ENCODE results near the gene TMX2. TPM values are rescaled to one million over a fixed set of nuclear protein-coding genes. Genes with fewer than 3 reads are reported as not detected.

Gene TMX2
- total and polyA plus RNA-seq, 10 of the 15 experiments (the other 5 are each of a cell fraction or from before 2014, with no cell fraction given), result 64.3 to 134 (median 91.6) TPM

DNA sequence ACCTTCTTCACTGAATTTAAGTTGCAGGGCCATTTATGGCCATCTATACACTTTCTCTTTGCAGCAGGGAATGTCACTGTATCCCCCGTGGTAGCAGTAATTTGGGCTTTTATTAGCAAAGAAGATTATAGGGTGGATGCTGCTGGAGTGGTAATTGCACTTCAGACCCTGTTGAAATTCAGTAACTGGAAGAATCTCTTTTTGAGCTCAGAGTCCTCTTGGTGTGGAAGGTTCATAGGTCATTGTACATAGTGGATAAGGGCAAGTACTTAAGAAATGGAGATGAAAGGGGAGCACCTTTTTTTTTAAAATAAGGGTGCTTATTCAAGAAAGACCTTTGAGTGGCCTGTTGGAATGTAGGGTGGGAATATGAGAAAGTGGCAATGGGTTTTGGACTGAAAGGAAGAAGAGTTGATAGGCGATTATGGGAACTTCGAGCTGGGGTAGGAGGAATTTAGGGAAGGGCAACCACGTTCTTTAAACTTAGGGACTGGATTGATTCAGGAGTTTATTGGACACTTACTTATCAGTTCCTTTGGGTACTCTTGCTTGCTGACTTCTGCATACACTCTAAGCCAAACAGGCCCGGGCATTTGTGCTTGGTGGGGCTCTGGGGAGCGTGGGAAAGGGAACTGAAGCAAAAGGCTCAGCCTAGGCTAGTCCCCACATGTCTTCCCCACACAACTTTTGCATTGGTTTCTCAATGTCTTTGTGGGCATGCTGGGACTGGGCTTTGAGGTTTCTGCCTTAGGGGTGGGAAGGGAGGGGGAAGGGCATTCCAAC is 75.7 kb downstream of the TMX2 start (continued):
- TF ChIP-seq, protein P1, sequence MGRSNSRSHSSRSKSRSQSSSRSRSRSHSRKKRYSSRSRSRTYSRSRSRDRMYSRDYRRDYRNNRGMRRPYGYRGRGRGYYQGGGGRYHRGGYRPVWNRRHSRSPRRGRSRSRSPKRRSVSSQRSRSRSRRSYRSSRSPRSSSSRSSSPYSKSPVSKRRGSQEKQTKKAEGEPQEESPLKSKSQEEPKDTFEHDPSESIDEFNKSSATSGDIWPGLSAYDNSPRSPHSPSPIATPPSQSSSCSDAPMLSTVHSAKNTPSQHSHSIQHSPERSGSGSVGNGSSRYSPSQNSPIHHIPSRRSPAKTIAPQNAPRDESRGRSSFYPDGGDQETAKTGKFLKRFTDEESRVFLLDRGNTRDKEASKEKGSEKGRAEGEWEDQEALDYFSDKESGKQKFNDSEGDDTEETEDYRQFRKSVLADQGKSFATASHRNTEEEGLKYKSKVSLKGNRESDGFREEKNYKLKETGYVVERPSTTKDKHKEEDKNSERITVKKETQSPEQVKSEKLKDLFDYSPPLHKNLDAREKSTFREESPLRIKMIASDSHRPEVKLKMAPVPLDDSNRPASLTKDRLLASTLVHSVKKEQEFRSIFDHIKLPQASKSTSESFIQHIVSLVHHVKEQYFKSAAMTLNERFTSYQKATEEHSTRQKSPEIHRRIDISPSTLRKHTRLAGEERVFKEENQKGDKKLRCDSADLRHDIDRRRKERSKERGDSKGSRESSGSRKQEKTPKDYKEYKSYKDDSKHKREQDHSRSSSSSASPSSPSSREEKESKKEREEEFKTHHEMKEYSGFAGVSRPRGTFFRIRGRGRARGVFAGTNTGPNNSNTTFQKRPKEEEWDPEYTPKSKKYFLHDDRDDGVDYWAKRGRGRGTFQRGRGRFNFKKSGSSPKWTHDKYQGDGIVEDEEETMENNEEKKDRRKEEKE (IDR thresholded peaks at IDR 0.05), result no peak
- TF ChIP-seq, protein P2, sequence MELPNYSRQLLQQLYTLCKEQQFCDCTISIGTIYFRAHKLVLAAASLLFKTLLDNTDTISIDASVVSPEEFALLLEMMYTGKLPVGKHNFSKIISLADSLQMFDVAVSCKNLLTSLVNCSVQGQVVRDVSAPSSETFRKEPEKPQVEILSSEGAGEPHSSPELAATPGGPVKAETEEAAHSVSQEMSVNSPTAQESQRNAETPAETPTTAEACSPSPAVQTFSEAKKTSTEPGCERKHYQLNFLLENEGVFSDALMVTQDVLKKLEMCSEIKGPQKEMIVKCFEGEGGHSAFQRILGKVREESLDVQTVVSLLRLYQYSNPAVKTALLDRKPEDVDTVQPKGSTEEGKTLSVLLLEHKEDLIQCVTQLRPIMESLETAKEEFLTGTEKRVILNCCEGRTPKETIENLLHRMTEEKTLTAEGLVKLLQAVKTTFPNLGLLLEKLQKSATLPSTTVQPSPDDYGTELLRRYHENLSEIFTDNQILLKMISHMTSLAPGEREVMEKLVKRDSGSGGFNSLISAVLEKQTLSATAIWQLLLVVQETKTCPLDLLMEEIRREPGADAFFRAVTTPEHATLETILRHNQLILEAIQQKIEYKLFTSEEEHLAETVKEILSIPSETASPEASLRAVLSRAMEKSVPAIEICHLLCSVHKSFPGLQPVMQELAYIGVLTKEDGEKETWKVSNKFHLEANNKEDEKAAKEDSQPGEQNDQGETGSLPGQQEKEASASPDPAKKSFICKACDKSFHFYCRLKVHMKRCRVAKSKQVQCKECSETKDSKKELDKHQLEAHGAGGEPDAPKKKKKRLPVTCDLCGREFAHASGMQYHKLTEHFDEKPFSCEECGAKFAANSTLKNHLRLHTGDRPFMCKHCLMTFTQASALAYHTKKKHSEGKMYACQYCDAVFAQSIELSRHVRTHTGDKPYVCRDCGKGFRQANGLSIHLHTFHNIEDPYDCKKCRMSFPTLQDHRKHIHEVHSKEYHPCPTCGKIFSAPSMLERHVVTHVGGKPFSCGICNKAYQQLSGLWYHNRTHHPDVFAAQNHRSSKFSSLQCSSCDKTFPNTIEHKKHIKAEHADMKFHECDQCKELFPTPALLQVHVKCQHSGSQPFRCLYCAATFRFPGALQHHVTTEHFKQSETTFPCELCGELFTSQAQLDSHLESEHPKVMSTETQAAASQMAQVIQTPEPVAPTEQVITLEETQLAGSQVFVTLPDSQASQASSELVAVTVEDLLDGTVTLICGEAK (IDR thresholded peaks at IDR 0.05; ENCODE audit: borderline replicate concordance), result no peak
- TF ChIP-seq TAF1 (IDR thresholded peaks at IDR 0.05; ENCODE audit: borderline replicate concordance, low read depth, low read length) (no peak), FOXK2 (IDR thresholded peaks at IDR 0.05) (no peak), POU2F2 (IDR thresholded peaks at IDR 0.05; ENCODE audit: borderline replicate concordance, low read depth, low read length) (peak; percentile 49; the same call in 1 of the 3 replicates), KAT2A (conservative IDR thresholded peaks at IDR 0.05; ENCODE audit: control insufficient read depth, low read depth, low read length) (no peak), HCFC1 (IDR thresholded peaks at IDR 0.05; ENCODE audit: low read length) (no peak), ZSCAN29 (IDR thresholded peaks at IDR 0.05) (no peak), FOS (IDR thresholded peaks at IDR 0.05; ENCODE audit: borderline replicate concordance, extremely low read depth, insufficient read length) (no peak), PML (IDR thresholded peaks at IDR 0.05; ENCODE audit: low read length) (no peak), POLR2AphosphoS5 (IDR thresholded peaks at IDR 0.05; ENCODE audit: low read length) (no peak), RAD51 (IDR thresholded peaks at IDR 0.05) (no peak)
- TF ChIP-seq, protein P3, sequence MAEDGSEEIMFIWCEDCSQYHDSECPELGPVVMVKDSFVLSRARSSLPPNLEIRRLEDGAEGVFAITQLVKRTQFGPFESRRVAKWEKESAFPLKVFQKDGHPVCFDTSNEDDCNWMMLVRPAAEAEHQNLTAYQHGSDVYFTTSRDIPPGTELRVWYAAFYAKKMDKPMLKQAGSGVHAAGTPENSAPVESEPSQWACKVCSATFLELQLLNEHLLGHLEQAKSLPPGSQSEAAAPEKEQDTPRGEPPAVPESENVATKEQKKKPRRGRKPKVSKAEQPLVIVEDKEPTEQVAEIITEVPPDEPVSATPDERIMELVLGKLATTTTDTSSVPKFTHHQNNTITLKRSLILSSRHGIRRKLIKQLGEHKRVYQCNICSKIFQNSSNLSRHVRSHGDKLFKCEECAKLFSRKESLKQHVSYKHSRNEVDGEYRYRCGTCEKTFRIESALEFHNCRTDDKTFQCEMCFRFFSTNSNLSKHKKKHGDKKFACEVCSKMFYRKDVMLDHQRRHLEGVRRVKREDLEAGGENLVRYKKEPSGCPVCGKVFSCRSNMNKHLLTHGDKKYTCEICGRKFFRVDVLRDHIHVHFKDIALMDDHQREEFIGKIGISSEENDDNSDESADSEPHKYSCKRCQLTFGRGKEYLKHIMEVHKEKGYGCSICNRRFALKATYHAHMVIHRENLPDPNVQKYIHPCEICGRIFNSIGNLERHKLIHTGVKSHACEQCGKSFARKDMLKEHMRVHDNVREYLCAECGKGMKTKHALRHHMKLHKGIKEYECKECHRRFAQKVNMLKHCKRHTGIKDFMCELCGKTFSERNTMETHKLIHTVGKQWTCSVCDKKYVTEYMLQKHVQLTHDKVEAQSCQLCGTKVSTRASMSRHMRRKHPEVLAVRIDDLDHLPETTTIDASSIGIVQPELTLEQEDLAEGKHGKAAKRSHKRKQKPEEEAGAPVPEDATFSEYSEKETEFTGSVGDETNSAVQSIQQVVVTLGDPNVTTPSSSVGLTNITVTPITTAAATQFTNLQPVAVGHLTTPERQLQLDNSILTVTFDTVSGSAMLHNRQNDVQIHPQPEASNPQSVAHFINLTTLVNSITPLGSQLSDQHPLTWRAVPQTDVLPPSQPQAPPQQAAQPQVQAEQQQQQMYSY (CRISPR knock-in tag; IDR thresholded peaks at IDR 0.05), result no peak
- TF ChIP-seq, protein P4, sequence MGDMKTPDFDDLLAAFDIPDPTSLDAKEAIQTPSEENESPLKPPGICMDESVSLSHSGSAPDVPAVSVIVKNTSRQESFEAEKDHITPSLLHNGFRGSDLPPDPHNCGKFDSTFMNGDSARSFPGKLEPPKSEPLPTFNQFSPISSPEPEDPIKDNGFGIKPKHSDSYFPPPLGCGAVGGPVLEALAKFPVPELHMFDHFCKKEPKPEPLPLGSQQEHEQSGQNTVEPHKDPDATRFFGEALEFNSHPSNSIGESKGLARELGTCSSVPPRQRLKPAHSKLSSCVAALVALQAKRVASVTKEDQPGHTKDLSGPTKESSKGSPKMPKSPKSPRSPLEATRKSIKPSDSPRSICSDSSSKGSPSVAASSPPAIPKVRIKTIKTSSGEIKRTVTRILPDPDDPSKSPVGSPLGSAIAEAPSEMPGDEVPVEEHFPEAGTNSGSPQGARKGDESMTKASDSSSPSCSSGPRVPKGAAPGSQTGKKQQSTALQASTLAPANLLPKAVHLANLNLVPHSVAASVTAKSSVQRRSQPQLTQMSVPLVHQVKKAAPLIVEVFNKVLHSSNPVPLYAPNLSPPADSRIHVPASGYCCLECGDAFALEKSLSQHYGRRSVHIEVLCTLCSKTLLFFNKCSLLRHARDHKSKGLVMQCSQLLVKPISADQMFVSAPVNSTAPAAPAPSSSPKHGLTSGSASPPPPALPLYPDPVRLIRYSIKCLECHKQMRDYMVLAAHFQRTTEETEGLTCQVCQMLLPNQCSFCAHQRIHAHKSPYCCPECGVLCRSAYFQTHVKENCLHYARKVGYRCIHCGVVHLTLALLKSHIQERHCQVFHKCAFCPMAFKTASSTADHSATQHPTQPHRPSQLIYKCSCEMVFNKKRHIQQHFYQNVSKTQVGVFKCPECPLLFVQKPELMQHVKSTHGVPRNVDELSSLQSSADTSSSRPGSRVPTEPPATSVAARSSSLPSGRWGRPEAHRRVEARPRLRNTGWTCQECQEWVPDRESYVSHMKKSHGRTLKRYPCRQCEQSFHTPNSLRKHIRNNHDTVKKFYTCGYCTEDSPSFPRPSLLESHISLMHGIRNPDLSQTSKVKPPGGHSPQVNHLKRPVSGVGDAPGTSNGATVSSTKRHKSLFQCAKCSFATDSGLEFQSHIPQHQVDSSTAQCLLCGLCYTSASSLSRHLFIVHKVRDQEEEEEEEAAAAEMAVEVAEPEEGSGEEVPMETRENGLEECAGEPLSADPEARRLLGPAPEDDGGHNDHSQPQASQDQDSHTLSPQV (IDR thresholded peaks at IDR 0.05), result 0 out of 2 replicates have a peak, but pooled peaks have one; percentile 31
